ENCODE data around the gene HIBADH. TPM values are rescaled to one million over a fixed set of nuclear protein-coding genes. Genes with fewer than 3 reads are reported as not detected.
"Not testable (repeated sequence)": the region's sequence is repeated elsewhere in the genome, so short reads cannot be mapped to it uniquely, and the experiment has no call there.

The HIBADH gene
- polyA plus RNA-seq, 1 donor from 2014 or later: 22.3 TPM

DNA sequence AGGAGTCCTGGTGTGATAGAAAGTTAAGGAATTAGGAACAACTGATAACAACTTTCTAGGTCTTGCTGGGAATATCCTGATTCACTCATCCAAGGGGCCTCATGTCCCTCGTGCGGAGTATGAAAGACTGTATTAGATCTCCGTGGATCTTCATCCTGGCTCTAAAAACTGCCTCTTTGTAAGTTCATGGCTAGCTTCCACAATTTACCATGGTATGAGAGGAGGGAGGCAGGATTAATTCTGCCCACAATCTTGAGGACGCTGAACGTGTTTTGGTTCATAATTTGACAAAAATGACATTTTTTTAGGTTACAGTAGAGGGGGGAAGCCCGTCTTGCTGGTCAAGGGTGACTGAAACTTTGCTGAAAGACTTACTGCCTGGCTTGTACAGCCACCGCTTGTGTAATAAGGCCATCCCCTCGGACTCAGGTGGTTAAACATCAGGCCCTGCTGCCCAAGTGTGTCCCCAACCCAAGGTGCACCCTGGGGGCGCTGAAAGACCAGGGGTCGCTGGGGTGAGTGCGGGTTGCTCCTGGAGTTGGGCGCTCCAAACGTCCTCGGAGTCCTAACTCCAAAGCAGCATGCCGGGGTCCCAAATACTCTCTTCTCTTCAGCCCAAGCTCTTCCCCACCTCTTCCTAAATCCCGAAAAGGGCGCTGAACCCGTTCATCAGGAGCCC lies 733 bp downstream of the HIBADH start:
- Mint-ChIP-seq H3K36me3 (no peaks in the 10 kb centered on the region), H3K27ac (peak overlapping the region; percentile 16 to 95 (median 90)), H3K4me1 (peaks cover 6 to 13% (median 11%) of the 10 kb centered on the region in 3 donors), H3K4me3 (peak overlapping the region; percentile 86 to 99 (median 96)), H3K27me3 (no peaks in the 10 kb centered on the region), H3K9me3 (no peaks in the 10 kb centered on the region)

GRCh38 chr7:27656724-27657123 lies 6.0 kb downstream of the HIBADH start:
- no peak overlapping the region for H3K4me3 Mint-ChIP-seq
- H3K9me3 Mint-ChIP-seq: no peaks in the 10 kb centered on the region
- H3K36me3 Mint-ChIP-seq: peaks cover under 1% of the 10 kb centered on the region
- H3K4me1 Mint-ChIP-seq: peaks cover 3 to 10% (median 7%) of the 10 kb centered on the region in 3 donors
- H3K27me3 Mint-ChIP-seq: no peaks in the 10 kb centered on the region
- no peak overlapping the region for H3K27ac Mint-ChIP-seq

- Mint-ChIP-seq H3K4me1 (peaks cover 0 to 10% (median 3%) of the 10 kb centered on the region in 3 donors), H3K36me3 (peaks cover 8% of the 10 kb centered on the region), H3K27me3 (no peaks in the 10 kb centered on the region), H3K9me3 (no peaks in the 10 kb centered on the region), H3K27ac (no peak overlapping the region), H3K4me3 (no peak overlapping the region)
Observed at GRCh38 chr7:27655184-27655583, 7.5 kb downstream of the HIBADH start.

- no peaks in the 10 kb centered on the region for H3K27me3 Mint-ChIP-seq
- peaks cover 14% of the 10 kb centered on the region for H3K36me3 Mint-ChIP-seq
- H3K4me1 Mint-ChIP-seq: peaks cover 0 to 10% (median 3%) of the 10 kb centered on the region in 3 donors
- H3K27ac Mint-ChIP-seq: peak overlapping the region in 1 of 3 donors; percentile 7
- H3K4me3 Mint-ChIP-seq: no peak overlapping the region
- H3K9me3 Mint-ChIP-seq: no peaks in the 10 kb centered on the region
Observed at GRCh38 chr7:27652518-27652917, 10.2 kb downstream of the HIBADH start.

DNA sequence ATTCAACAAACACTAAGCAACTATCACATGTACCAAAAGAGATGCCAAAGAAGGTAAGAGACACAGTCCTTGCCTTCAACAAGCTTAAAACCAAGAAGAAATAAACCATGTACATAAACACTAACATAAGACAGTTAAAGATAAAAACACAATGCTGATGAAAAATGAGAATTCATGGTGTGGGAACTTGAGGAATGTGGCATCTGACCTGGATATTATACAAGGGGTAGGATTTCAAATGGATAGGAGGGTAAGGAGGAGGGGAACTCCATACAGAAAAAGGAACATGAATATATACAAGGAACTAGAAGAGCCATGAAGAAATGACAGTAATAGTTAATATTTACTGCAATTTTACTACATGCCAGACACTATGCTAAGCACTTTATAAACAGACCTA lies 11.0 kb downstream of the HIBADH start:
- Mint-ChIP-seq H3K27me3 (no peaks in the 10 kb centered on the region), H3K4me1 (peaks cover 0 to 10% (median 0%) of the 10 kb centered on the region in 3 donors)

DNA sequence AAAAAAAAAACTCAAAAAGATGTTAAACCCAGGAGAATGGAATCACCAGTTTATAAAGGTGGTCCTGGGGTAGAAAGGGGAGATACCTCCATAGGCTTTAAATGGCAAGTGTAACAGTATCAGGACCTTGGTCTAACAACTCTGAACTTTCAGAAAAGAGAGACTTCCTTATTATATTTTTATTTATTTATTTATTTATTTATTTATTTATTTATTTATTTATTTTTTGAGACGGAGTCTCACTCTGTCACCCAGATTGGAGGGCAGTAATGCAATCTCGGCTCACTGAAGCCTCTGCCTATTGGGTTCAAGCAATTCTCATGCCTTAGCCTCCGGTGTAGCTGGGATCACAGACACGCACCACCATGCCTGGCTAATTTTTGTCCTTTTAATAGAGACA lies 12.4 kb downstream of the HIBADH start:
- H3K36me3 Mint-ChIP-seq: peaks cover 16% of the 10 kb centered on the region
- H3K27me3 Mint-ChIP-seq: no peaks in the 10 kb centered on the region
- H3K27ac Mint-ChIP-seq: no peak overlapping the region
- peaks cover 0 to 6% (median 1%) of the 10 kb centered on the region in 3 donors for H3K4me1 Mint-ChIP-seq
- H3K4me3 Mint-ChIP-seq: no peak overlapping the region
- no peaks in the 10 kb centered on the region for H3K9me3 Mint-ChIP-seq

More for the DNA sequence above, 11.0 kb downstream of the HIBADH start:
- Mint-ChIP-seq H3K9me3 (no peaks in the 10 kb centered on the region), H3K36me3 (peaks cover 16% of the 10 kb centered on the region), H3K27ac (no peak overlapping the region), H3K4me3 (no peak overlapping the region)

GRCh38 chr7:27647489-27647888 lies 15.2 kb downstream of the HIBADH start:
- Mint-ChIP-seq H3K36me3 (peaks cover 19% of the 10 kb centered on the region), H3K27me3 (no peaks in the 10 kb centered on the region), H3K27ac (no peak overlapping the region), H3K4me3 (no peak overlapping the region), H3K9me3 (no peaks in the 10 kb centered on the region), H3K4me1 (peaks cover 0 to 9% (median 5%) of the 10 kb centered on the region in 3 donors)

GRCh38 chr7:27647046-27647445 lies 15.6 kb downstream of the HIBADH start:
- H3K4me3 Mint-ChIP-seq: no peak overlapping the region
- H3K27ac Mint-ChIP-seq: no peak overlapping the region
- H3K27me3 Mint-ChIP-seq: no peaks in the 10 kb centered on the region
- H3K4me1 Mint-ChIP-seq: peaks cover 0 to 6% (median 5%) of the 10 kb centered on the region in 3 donors
- H3K36me3 Mint-ChIP-seq: peaks cover 19% of the 10 kb centered on the region
- H3K9me3 Mint-ChIP-seq: no peaks in the 10 kb centered on the region

DNA sequence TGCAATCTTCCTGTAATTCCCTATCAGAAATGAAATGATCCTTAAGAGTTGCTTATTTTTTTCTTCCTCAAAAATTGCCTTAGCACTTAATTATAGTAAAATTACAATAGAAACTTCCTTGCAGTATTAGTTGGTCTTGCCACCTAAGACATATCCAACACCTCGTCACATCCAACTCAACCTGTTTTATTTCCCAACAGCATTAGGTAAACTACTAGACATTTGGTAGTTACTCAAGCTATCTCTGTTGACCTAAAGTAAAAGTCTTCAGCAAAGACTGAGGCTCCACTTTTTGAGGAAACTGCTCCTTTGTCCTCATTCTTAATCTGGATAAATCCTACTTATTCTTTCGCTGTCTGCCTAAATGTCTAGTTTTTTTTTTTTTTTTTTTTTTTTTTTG lies 20.4 kb downstream of the HIBADH start:
- peaks cover 0 to 18% (median 8%) of the 10 kb centered on the region in 3 donors for H3K4me1 Mint-ChIP-seq
- peaks cover 15% of the 10 kb centered on the region for H3K36me3 Mint-ChIP-seq
- H3K27me3 Mint-ChIP-seq: no peaks in the 10 kb centered on the region
- H3K9me3 Mint-ChIP-seq: no peaks in the 10 kb centered on the region
- no peak overlapping the region for H3K27ac Mint-ChIP-seq
- no peak overlapping the region for H3K4me3 Mint-ChIP-seq

GRCh38 chr7:27641581-27642230 lies 21.0 kb downstream of the HIBADH start:
- Mint-ChIP-seq H3K27me3 (no peaks in the 10 kb centered on the region), H3K36me3 (peaks cover 13% of the 10 kb centered on the region), H3K4me1 (peaks cover 0 to 18% (median 9%) of the 10 kb centered on the region in 3 donors), H3K27ac (no peak overlapping the region), H3K9me3 (no peaks in the 10 kb centered on the region), H3K4me3 (no peak overlapping the region)

DNA sequence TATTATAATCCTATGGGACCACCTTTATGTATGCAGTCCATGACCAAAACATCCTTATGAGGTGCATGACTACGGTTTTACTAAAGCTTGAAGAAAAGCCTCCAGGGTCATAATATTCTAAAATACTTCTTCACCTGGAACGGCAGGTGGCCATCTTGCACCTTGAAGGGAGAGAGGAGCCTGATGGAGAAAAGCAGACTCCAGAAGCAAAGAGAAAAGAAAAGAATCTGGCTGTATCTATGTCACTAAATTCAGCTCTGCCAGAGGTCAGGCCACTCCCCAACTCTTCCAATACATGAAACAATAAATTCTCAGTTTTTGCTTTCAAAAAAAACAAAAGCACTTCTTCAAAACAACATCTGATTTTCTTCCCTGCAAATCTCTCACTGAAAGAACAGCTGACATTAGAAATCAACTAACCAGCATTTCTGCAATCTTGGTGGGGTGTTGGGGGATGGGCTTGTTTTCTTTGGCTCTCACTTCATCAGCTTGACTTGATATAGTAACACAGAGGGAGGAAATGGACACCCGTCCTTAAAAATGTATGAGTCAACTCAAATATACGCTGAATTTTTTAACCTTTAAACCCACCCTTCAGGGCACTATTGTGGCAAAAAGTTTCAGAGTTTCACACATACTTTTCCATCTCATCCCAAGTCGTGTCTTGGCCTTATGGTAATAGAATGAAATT lies 21.7 kb downstream of the HIBADH start:
- Mint-ChIP-seq H3K27me3 (no peaks in the 10 kb centered on the region), H3K9me3 (no peaks in the 10 kb centered on the region), H3K4me1 (peaks cover 0 to 20% (median 9%) of the 10 kb centered on the region in 3 donors)

GRCh38 chr7:27639851-27640250 lies 22.8 kb downstream of the HIBADH start:
- Mint-ChIP-seq H3K27ac (no peak overlapping the region), H3K36me3 (peaks cover 20% of the 10 kb centered on the region), H3K27me3 (no peaks in the 10 kb centered on the region), H3K4me1 (peaks cover 0 to 18% (median 9%) of the 10 kb centered on the region in 3 donors), H3K4me3 (no peak overlapping the region), H3K9me3 (no peaks in the 10 kb centered on the region)

More for the DNA sequence above, 21.7 kb downstream of the HIBADH start:
- no peak overlapping the region for H3K4me3 Mint-ChIP-seq
- H3K27ac Mint-ChIP-seq: no peak overlapping the region
- H3K36me3 Mint-ChIP-seq: peaks cover 18% of the 10 kb centered on the region

DNA sequence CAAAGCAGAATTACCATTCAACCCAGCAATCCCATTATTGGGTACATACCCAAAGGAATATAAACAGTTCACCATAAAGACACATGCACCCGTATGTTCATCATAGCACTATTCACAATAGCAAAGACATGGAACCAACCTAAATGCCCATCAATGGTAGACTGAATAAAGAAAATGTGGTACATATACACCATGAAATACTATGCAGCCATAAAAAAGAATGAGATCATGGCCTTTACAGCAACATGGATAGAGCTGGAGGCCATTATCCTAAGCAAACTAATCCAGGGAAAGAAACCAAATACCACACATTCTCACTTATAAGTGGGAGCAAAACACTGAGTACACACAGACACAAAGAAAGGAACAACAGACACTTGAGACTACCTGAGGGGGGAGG lies 23.6 kb downstream of the HIBADH start:
- H3K4me3 Mint-ChIP-seq, H3K9me3 Mint-ChIP-seq, H3K27me3 Mint-ChIP-seq: not testable (repeated sequence)
- Mint-ChIP-seq H3K4me1 (peaks cover 0 to 18% (median 9%) of the 10 kb centered on the region in 3 donors), H3K36me3 (peaks cover 20% of the 10 kb centered on the region), H3K27ac (peak overlapping the region in 1 of 3 donors; percentile 2)

GRCh38 chr7:27636326-27637006 lies 26.2 kb downstream of the HIBADH start:
- Mint-ChIP-seq H3K27ac (peak overlapping the region in 1 of 3 donors; percentile 18), H3K27me3 (no peaks in the 10 kb centered on the region), H3K9me3 (no peaks in the 10 kb centered on the region), H3K36me3 (peaks cover 17% of the 10 kb centered on the region), H3K4me1 (peaks cover 0 to 12% (median 6%) of the 10 kb centered on the region in 3 donors), H3K4me3 (no peak overlapping the region)

DNA sequence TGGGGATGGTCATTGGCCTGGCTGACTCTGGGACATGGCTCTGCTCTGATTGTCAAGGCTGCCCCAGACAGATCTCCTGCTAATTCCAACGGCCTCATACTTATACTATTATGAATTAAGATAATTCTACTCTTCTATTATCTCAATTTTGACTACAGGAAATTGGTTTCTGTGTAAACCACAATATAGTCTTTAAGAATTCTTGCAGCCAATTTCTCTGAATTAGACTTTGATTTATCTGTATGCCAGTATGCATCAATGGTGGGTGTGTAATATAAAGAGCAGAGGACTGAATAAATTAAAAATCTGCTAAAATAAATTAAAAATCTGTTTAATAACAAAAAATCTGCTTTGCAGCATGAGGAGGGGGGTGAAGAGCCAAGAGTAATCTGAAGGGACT lies 27.0 kb downstream of the HIBADH start:
- peaks cover 1 to 12% (median 6%) of the 10 kb centered on the region in 3 donors for H3K4me1 Mint-ChIP-seq
- H3K27ac Mint-ChIP-seq: no peak overlapping the region
- peaks cover 15% of the 10 kb centered on the region for H3K36me3 Mint-ChIP-seq
- no peaks in the 10 kb centered on the region for H3K9me3 Mint-ChIP-seq
- no peaks in the 10 kb centered on the region for H3K27me3 Mint-ChIP-seq
- H3K4me3 Mint-ChIP-seq: no peak overlapping the region
